WTC11 (cell line): Measurements from ENCODE around the gene KCNJ11. TPM values are rescaled to one million over a fixed set of nuclear protein-coding genes. Genes with fewer than 3 reads are reported as not detected.

Source experiments
- ATAC-seq: fragments of 200-7000 bp; cut with Tn5 transposase; 2 replicates; pipeline ENCODE4 v1.10.0; 2021; ENCODE audit warnings: mild to moderate bottlenecking, moderate library complexity
- CTCF ChIA-PET: fragments of 300-600 bp; sonication (Branson Sonifier 250); formaldehyde crosslinking; loops from one replicate; lab custom pipeline; 2021; ENCODE audit warnings: antibody characterized with exemption; lab: Charles Lee
- POLR2A ChIA-PET: fragments of 350-600 bp; sonication (Branson Sonifier 250); formaldehyde crosslinking; loops from one replicate; lab custom pipeline; 2021; ENCODE audit warnings: antibody characterized with exemption; lab: Charles Lee
- DNase-seq: peaks from one replicate; pipeline ENCODE4 v3.0.0; 2021; ENCODE audit warnings: low spot score
- H3K27ac Mint-ChIP-seq: 2 replicates; pipeline ENCODE4 v1.8.0; 2021; ENCODE audit warnings: mixed read lengths
- H3K27me3 Mint-ChIP-seq: 2 replicates; pipeline ENCODE4 v1.8.0; 2021; ENCODE audit warnings: low read depth, mild to moderate bottlenecking, moderate library complexity, mixed read lengths
- H3K36me3 Mint-ChIP-seq: 2 replicates; pipeline ENCODE4 v1.8.0; 2021; ENCODE audit warnings: mixed read lengths
- H3K4me1 Mint-ChIP-seq: 2 replicates; pipeline ENCODE4 v1.8.0; 2022; ENCODE audit warnings: mixed read lengths
- H3K4me3 Mint-ChIP-seq: 2 replicates; pipeline ENCODE4 v1.8.0; 2021; ENCODE audit warnings: mild to moderate bottlenecking, moderate library complexity, mixed read lengths
- H3K9me3 Mint-ChIP-seq: 2 replicates; pipeline ENCODE4 v1.8.0; 2021; ENCODE audit warnings: mixed read lengths
- ARID4B ChIP-seq: sonication (generic); formaldehyde crosslinking; IDR thresholded peaks from 2 replicates; pipeline ENCODE4 v1.8.0; 2023; ENCODE audit warnings: missing genetic modification reagents, mild to moderate bottlenecking, borderline replicate concordance
- CBFB ChIP-seq: sonication (generic); formaldehyde crosslinking; IDR thresholded peaks from 2 replicates; pipeline ENCODE4 v1.8.1; 2022; ENCODE audit warnings: mild to moderate bottlenecking, low read depth, missing genetic modification reagents
- CTCF ChIP-seq: fragments of 200-600 bp; IDR thresholded peaks from 2 replicates; pipeline ENCODE4 v1.8.0; 2022; ENCODE audit warnings: antibody characterized with exemption
- E2F1 ChIP-seq: sonication (generic); formaldehyde crosslinking; IDR thresholded peaks from 2 replicates; pipeline ENCODE4 v1.8.0; 2022; ENCODE audit warnings: mild to moderate bottlenecking, missing genetic modification reagents
- ESRRA ChIP-seq: sonication (generic); formaldehyde crosslinking; IDR thresholded peaks from 2 replicates; pipeline ENCODE4 v1.8.1; 2022; ENCODE audit warnings: mild to moderate bottlenecking, missing genetic modification reagents, borderline replicate concordance
- ETV6 ChIP-seq: sonication (generic); formaldehyde crosslinking; IDR thresholded peaks from 2 replicates; pipeline ENCODE4 v1.8.1; 2022; ENCODE audit warnings: mild to moderate bottlenecking, missing genetic modification reagents
- HMGA2 ChIP-seq: fragments of 250-450 bp; sonication (Bioruptor Pico); IDR thresholded peaks from 2 replicates; pipeline ENCODE4 v1.4.0; 2021; ENCODE audit warnings: mild to moderate bottlenecking, moderate library complexity
- IRF1 ChIP-seq: sonication (generic); formaldehyde crosslinking; IDR thresholded peaks from 2 replicates; pipeline ENCODE4 v1.8.0; 2023; ENCODE audit warnings: missing genetic modification reagents
- JUN ChIP-seq: sonication (generic); formaldehyde crosslinking; IDR thresholded peaks from 2 replicates; pipeline ENCODE4 v1.8.0; 2023; ENCODE audit warnings: mild to moderate bottlenecking, missing genetic modification reagents
- KAT7 ChIP-seq: sonication (generic); formaldehyde crosslinking; IDR thresholded peaks from 2 replicates; pipeline ENCODE4 v1.8.1; 2023; ENCODE audit warnings: missing genetic modification reagents, mild to moderate bottlenecking, borderline replicate concordance
- MXD4 ChIP-seq: fragments of 250-450 bp; sonication (Bioruptor Pico); IDR thresholded peaks from 2 replicates; pipeline ENCODE4 v1.8.0; 2021; ENCODE audit warnings: mild to moderate bottlenecking, moderate library complexity, borderline replicate concordance
- MYBL2 ChIP-seq: sonication (generic); formaldehyde crosslinking; IDR thresholded peaks from 2 replicates; pipeline ENCODE4 v1.8.1; 2023; ENCODE audit warnings: mild to moderate bottlenecking, moderate library complexity, missing genetic modification reagents
- SOX15 ChIP-seq: fragments of 250-450 bp; sonication (Bioruptor Pico); IDR thresholded peaks from 2 replicates; pipeline ENCODE4 v1.9.0; 2021; ENCODE audit warnings: mild to moderate bottlenecking
- TEAD1 ChIP-seq: sonication (generic); formaldehyde crosslinking; IDR thresholded peaks from 2 replicates; pipeline ENCODE4 v1.8.0; 2022; ENCODE audit warnings: mild to moderate bottlenecking, missing genetic modification reagents
- TP53 ChIP-seq: sonication (generic); formaldehyde crosslinking; IDR thresholded peaks from 2 replicates; pipeline ENCODE4 v1.8.1; 2023; ENCODE audit warnings: mild to moderate bottlenecking, missing genetic modification reagents
- ZBTB43 ChIP-seq: sonication (generic); formaldehyde crosslinking; IDR thresholded peaks from 2 replicates; pipeline ENCODE4 v1.8.1; 2023; ENCODE audit warnings: mild to moderate bottlenecking, missing genetic modification reagents
- ZNF423 ChIP-seq: fragments of 250-450 bp; sonication (Bioruptor Pico); IDR thresholded peaks from 2 replicates; pipeline ENCODE4 v2.1.2; 2022; ENCODE audit warnings: mild to moderate bottlenecking, moderate library complexity
- ZNF671 ChIP-seq: fragments of 250-450 bp; sonication (Bioruptor Pico); IDR thresholded peaks from 2 replicates; pipeline ENCODE4 v1.8.0; 2021; ENCODE audit warnings: mild to moderate bottlenecking
- total RNA-seq: library from RNA; stranded (reverse); gene quantifications from 3 replicates; pipeline ENCODE4 v1.2.3, GENCODE V29; 2021
- TF ChIP-seq, protein P1 (sequence below): sonication (generic); formaldehyde crosslinking; IDR thresholded peaks from 2 replicates; pipeline ENCODE4 v1.8.1; 2022; ENCODE audit warnings: mild to moderate bottlenecking, moderate library complexity, missing genetic modification reagents
- TF ChIP-seq, protein P2 (sequence below): sonication (generic); formaldehyde crosslinking; conservative IDR thresholded peaks from 2 replicates; pipeline ENCODE4 v1.8.1; 2022; ENCODE audit warnings: mild to moderate bottlenecking, missing genetic modification reagents
- TF ChIP-seq, protein P3 (sequence below): fragments of 250-450 bp; sonication (Bioruptor Pico); IDR thresholded peaks from 2 replicates; pipeline ENCODE4 v2.1.2; 2022; ENCODE audit warnings: mild to moderate bottlenecking, moderate library complexity

The KCNJ11 gene
- total RNA-seq, 1 experiment from 2014 or later: 8.2 TPM

- no peak for DNase-seq
- peaks cover 9% of the 10 kb centered on the region for H3K4me1 Mint-ChIP-seq
- H3K4me3 Mint-ChIP-seq: no peak overlapping the region
- H3K36me3 Mint-ChIP-seq: no peaks in the 10 kb centered on the region
- no peak overlapping the region for H3K27ac Mint-ChIP-seq
- no peaks in the 10 kb centered on the region for H3K9me3 Mint-ChIP-seq
- CTCF ChIA-PET: interaction anchor here (1.0 to 1.7 kb wide), 2 partner anchors 26 to 114 kb away, joined by 7 to 8 read pairs; partner anchors contain the start of gene KCNJ11
- POLR2A ChIA-PET: no interaction called here
- ATAC-seq: no peak
- TF ChIP-seq ZNF423 (CRISPR knock-in tag) (no peak), IRF1 (no peak), ESRRA (CRISPR knock-in tag) (no peak), CBFB (no peak), MXD4 (no peak), HMGA2 (CRISPR knock-in tag) (no peak)
- H3K27me3 Mint-ChIP-seq: no peaks in the 10 kb centered on the region; the same call in 1 of the 2 replicates
These were observed 25.9 kb upstream of the KCNJ11 start for GRCh38 chr11:17414317-17414737.

DNA sequence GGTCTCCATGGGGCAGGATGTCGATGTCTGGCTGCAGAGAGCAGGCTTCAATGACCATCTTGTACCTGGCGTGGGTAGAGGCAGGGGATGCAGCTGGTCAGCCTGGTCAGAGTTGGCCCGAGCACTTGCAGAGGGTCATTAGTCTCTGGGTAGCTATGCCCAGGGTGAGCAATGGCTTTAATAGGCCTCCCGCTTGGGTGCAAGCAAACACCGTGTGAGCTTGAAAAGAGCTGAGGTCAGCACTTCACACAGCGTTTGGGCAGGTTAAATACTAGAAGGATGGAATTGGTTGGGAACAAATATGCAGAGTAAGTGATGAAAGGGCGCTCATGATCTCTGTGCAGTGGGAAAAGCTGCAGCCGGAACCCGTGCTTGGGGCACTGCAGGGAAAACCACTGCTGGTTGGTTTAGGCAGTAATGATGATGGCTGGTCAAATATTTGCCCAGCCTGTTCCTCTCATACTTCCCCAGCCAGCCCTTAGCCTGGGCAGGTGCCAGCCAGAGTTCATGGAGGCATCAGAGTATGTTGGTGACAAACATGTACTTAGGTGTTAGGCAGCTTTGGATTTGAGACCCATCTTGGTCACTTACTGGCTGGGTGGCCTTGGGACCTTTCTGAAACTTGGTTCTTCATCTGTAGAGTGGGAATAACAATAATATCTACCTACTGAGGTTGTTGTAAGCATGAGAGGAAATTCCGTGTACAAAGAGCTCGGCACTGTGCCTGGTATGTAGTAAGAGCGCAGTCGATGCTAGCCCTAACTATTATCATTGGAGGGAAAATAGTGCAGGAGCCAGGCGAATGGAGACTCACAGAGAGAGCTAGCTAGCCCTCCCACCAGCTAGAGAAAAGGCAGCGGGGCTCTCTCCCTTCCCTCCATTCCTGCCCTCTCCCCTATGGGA, 25.2 kb upstream of the KCNJ11 start:
- CTCF ChIA-PET: interaction anchor here (0.7 to 1.7 kb wide), 7 partner anchors 8 to 177 kb away, joined by 3 to 8 read pairs (median 4); partner anchors contain the start of genes KCNJ11 and OTOG
- Mint-ChIP-seq H3K36me3 (no peaks in the 10 kb centered on the region), H3K4me1 (peaks cover 6% of the 10 kb centered on the region), H3K4me3 (no peak overlapping the region), H3K27ac (no peak overlapping the region), H3K27me3 (no peaks in the 10 kb centered on the region; the same call in 1 of the 2 replicates), H3K9me3 (no peaks in the 10 kb centered on the region)
- POLR2A ChIA-PET: no interaction called here
- DNase-seq: no peak
- ATAC-seq: no peak
- TF ChIP-seq CTCF: no peak
- TF ChIP-seq, protein P1, sequence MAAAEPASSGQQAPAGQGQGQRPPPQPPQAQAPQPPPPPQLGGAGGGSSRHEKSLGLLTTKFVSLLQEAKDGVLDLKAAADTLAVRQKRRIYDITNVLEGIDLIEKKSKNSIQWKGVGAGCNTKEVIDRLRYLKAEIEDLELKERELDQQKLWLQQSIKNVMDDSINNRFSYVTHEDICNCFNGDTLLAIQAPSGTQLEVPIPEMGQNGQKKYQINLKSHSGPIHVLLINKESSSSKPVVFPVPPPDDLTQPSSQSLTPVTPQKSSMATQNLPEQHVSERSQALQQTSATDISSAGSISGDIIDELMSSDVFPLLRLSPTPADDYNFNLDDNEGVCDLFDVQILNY: no peak
- no peak for TF ChIP-seq E2F1
- TF ChIP-seq, protein P2, sequence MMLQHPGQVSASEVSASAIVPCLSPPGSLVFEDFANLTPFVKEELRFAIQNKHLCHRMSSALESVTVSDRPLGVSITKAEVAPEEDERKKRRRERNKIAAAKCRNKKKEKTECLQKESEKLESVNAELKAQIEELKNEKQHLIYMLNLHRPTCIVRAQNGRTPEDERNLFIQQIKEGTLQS (CRISPR knock-in tag): no peak
- TF ChIP-seq, protein P3, sequence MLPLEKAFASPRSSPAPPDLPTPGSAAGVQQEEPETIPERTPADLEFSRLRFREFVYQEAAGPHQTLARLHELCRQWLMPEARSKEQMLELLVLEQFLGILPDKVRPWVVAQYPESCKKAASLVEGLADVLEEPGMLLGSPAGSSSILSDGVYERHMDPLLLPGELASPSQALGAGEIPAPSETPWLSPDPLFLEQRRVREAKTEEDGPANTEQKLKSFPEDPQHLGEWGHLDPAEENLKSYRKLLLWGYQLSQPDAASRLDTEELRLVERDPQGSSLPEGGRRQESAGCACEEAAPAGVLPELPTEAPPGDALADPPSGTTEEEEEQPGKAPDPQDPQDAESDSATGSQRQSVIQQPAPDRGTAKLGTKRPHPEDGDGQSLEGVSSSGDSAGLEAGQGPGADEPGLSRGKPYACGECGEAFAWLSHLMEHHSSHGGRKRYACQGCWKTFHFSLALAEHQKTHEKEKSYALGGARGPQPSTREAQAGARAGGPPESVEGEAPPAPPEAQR (CRISPR knock-in tag): no peak
- no peak for TF ChIP-seq IRF1
- no peak for TF ChIP-seq ZNF671 (CRISPR knock-in tag)
- TF ChIP-seq ETV6 (CRISPR knock-in tag): no peak
- no peak for TF ChIP-seq MYBL2 (CRISPR knock-in tag)
- no peak for TF ChIP-seq TP53
- no peak for TF ChIP-seq KAT7 (CRISPR knock-in tag)
- no peak for TF ChIP-seq ZBTB43 (CRISPR knock-in tag)
- no peak for TF ChIP-seq ARID4B (CRISPR knock-in tag)
- TF ChIP-seq JUN (CRISPR knock-in tag): no peak
- TF ChIP-seq SOX15 (CRISPR knock-in tag): no peak
- TF ChIP-seq TEAD1 (CRISPR knock-in tag): no peak
